ENCODE data around the gene CHD6.

Gene CHD6

DNA sequence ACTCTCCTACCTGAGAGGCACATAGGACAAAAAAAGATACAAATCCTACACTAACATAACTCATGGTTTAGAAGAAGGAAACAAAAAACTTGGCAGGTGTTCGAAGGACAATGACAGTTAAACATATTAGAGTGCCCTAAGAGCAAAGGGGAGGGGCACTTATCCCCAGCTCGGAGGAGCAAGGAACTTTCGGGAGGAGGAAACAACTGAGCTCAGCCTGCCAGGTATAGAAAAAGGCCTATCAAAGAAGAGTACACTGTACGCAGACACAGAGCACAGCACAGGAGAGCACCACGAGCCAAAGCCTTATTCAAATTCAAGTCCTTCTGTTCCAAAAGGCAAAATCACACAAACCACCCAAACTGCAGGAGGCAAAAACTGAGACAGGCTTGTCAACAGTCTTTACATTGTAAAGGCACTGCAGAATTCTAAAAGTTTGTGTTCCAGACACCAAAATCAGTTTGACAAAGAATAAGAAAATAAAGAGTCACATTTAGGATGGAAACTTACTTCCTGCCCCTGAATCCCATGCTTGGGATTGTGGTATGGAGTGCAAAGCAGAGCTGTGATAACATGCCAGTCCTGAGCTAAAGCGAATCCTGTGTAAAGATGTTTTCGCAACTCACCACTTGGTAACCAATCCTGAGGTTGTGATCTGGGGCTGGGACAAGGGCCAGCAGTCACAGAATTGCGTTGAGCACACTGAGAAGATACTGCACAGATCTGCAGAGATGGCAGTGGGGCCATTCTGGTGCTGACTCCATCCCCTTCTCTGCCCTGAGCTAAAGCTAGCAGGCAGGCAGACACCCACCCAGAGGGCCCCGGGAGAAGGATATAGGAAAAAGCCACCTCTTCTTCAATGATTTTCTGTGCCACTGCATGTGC is 108.6 kb downstream of the CHD6 start:
- Histone ChIP-seq H3K27me3 (ENCODE audit: insufficient read depth, poor library complexity, severe bottlenecking) (no peaks in the 10 kb centered on the region), H3K27ac (replicated peaks) (no peak overlapping the region), H3K4me3 (replicated peaks; ENCODE audit: insufficient read depth, low read length) (no peak overlapping the region)
- DNase-seq (ENCODE audit: low read depth in 1 of 2, low spot score in 1 of 2), result no peak
- TF ChIP-seq SPI1 (IDR thresholded peaks at IDR 0.05; ENCODE audit: borderline replicate concordance, low read depth) (no peak), POLR2AphosphoS5 (IDR thresholded peaks at IDR 0.05; ENCODE audit: low read depth) (no peak), CTCF (IDR thresholded peaks at IDR 0.05; ENCODE audit: insufficient read depth, low read length) (no peak), GABPA (IDR thresholded peaks at IDR 0.05; ENCODE audit: low read depth) (no peak)
- TF ChIP-seq, protein P1, sequence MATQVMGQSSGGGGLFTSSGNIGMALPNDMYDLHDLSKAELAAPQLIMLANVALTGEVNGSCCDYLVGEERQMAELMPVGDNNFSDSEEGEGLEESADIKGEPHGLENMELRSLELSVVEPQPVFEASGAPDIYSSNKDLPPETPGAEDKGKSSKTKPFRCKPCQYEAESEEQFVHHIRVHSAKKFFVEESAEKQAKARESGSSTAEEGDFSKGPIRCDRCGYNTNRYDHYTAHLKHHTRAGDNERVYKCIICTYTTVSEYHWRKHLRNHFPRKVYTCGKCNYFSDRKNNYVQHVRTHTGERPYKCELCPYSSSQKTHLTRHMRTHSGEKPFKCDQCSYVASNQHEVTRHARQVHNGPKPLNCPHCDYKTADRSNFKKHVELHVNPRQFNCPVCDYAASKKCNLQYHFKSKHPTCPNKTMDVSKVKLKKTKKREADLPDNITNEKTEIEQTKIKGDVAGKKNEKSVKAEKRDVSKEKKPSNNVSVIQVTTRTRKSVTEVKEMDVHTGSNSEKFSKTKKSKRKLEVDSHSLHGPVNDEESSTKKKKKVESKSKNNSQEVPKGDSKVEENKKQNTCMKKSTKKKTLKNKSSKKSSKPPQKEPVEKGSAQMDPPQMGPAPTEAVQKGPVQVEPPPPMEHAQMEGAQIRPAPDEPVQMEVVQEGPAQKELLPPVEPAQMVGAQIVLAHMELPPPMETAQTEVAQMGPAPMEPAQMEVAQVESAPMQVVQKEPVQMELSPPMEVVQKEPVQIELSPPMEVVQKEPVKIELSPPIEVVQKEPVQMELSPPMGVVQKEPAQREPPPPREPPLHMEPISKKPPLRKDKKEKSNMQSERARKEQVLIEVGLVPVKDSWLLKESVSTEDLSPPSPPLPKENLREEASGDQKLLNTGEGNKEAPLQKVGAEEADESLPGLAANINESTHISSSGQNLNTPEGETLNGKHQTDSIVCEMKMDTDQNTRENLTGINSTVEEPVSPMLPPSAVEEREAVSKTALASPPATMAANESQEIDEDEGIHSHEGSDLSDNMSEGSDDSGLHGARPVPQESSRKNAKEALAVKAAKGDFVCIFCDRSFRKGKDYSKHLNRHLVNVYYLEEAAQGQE (IDR thresholded peaks at IDR 0.05; ENCODE audit: insufficient replicate concordance, low read depth), result no peak

DNA sequence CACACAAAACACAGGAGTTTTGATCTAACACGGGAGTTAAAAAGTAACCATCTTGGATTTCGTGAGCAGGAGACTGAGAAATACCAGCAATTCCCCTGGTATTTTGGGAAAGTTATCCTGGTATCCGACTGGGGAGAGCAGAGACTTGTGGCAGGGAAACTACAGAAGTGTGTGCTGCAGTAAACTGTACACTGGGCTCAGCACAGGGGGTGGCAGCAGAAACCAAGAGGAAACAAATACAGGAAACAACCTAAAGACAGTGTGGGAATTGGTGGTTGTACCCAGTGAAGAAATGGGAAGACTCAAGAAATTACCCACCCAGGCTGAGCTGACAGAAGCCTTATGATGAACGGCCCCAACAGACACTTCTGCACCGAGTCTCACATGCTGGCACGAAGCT is 109.8 kb downstream of the CHD6 start:
- TF ChIP-seq, protein P1 (IDR thresholded peaks at IDR 0.05; ENCODE audit: insufficient replicate concordance, low read depth), result no peak
- no peak for TF ChIP-seq SPI1 (IDR thresholded peaks at IDR 0.05; ENCODE audit: borderline replicate concordance, low read depth)
- no peak for TF ChIP-seq GABPA (IDR thresholded peaks at IDR 0.05; ENCODE audit: low read depth)
- no peak for TF ChIP-seq POLR2AphosphoS5 (IDR thresholded peaks at IDR 0.05; ENCODE audit: low read depth)
- no peak for TF ChIP-seq CTCF (IDR thresholded peaks at IDR 0.05; ENCODE audit: insufficient read depth, low read length)
- Histone ChIP-seq H3K4me3 (replicated peaks; ENCODE audit: insufficient read depth, low read length) (no peak overlapping the region), H3K27ac (replicated peaks) (no peak overlapping the region), H3K27me3 (ENCODE audit: insufficient read depth, poor library complexity, severe bottlenecking) (no peaks in the 10 kb centered on the region)
- no peak for DNase-seq (ENCODE audit: low read depth in 1 of 2, low spot score in 1 of 2)

- Histone ChIP-seq H3K27ac (replicated peaks) (no peak overlapping the region), H3K4me3 (replicated peaks; ENCODE audit: insufficient read depth, low read length) (no peak overlapping the region), H3K27me3 (ENCODE audit: insufficient read depth, poor library complexity, severe bottlenecking) (no peaks in the 10 kb centered on the region)
- TF ChIP-seq SPI1 (IDR thresholded peaks at IDR 0.05; ENCODE audit: borderline replicate concordance, low read depth) (no peak), POLR2AphosphoS5 (IDR thresholded peaks at IDR 0.05; ENCODE audit: low read depth) (no peak), CTCF (IDR thresholded peaks at IDR 0.05; ENCODE audit: insufficient read depth, low read length) (no peak), GABPA (IDR thresholded peaks at IDR 0.05; ENCODE audit: low read depth) (no peak)
- TF ChIP-seq, protein P1 (IDR thresholded peaks at IDR 0.05; ENCODE audit: insufficient replicate concordance, low read depth), result no peak
- DNase-seq (ENCODE audit: low read depth in 1 of 2, low spot score in 1 of 2), result no peak
Observed at GRCh38 chr20:41507851-41508250, 110.3 kb downstream of the CHD6 start.
